ENCODE results near the gene GABRR3. TPM values are rescaled to one million over a fixed set of nuclear protein-coding genes. Genes with fewer than 3 reads are reported as not detected.

GABRR3 gene
- total and polyA plus RNA-seq, 10 donors, result 0.03 TPM; not detected in 9

DNA sequence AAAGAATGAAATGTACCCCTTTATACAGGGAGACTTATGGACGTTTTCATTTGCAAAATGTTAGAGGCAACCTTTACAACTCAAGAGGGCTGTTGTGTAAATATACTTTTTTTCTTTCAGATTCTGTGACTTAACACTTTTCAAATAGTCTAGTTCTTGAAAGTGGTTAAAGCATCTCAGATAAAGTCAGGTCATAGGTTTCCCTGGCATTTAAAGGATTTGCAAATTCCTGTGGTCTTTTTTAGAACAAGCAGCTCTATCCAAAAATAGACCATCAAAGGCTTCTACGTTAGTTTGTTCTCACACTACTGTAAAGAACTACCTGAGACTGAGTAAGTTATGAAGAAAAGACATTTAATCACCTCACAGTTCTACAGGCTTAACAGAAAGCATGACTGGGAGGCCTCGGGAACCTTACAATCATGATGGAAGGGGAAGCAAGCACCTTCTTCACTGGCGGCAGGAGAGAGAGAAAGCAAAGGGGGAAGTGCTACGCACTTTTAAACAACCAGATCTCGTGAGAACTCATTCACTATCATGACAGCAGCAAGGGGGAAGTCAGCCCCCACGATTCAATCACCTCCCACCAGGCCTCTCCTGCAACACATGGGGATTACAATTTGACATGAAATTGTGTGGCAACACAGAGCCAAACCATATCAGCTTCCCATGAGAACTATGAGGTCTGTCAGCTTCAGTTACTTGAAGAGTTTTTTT lies 23.3 kb upstream of the GABRR3 start:
- intact Hi-C loops (cut with DNase I; ENCODE audit: low total_unique reads), result no loop called here
- TF ChIP-seq POLR2A (IDR thresholded peaks at IDR 0.05) (no peak), POLR2AphosphoS5 (IDR thresholded peaks at IDR 0.05) (no peak)
- H3K9me3 ChIP-seq, result no peaks in the 10 kb centered on the region
- DNase-seq, result no peak
- WGBS, 5 donors, result 23 to 46% (median 45%) methylated on average over 7 of the region's 7 CpGs
- H3K36me3 ChIP-seq, result no peaks in the 10 kb centered on the region
- no peaks in the 10 kb centered on the region for H3K4me1 ChIP-seq
- no peak overlapping the region for H3K27ac ChIP-seq
- H3K27me3 ChIP-seq (replicated peaks in 1 of 7), result no peaks in the 10 kb centered on the region
- no peak overlapping the region for H3K4me3 ChIP-seq

DNA sequence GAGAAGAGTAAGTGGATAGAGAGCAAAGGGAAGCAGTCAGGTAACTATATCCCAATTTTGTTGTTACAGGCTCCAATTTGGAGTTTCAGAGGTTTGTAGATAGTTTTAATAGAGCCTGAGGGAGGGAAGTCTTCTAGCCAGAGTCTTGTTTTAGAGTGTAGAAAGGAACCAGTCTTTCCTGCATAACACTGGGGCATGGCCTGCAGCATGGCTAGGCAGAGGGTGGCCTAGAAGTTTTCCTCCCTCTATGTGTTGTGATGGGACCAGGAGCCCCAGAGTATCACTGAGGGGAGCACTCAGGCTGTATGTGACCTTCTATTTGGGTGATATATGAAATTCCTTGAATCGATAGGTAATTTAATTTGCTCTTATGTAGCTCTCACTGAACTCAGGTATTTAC lies 22.5 kb upstream of the GABRR3 start:
- Histone ChIP-seq H3K4me1 (no peaks in the 10 kb centered on the region), H3K27ac (no peak overlapping the region), H3K36me3 (no peaks in the 10 kb centered on the region), H3K27me3 (replicated peaks in 1 of 7) (no peaks in the 10 kb centered on the region), H3K9me3 (no peaks in the 10 kb centered on the region), H3K4me3 (no peak overlapping the region)
- no peak for DNase-seq
- WGBS, 5 donors, result 87 to 94% (median 90%) methylated on average over 1 of the region's 1 CpG
- intact Hi-C loops (cut with DNase I; ENCODE audit: low total_unique reads), result no loop called here
- TF ChIP-seq, protein P1, sequence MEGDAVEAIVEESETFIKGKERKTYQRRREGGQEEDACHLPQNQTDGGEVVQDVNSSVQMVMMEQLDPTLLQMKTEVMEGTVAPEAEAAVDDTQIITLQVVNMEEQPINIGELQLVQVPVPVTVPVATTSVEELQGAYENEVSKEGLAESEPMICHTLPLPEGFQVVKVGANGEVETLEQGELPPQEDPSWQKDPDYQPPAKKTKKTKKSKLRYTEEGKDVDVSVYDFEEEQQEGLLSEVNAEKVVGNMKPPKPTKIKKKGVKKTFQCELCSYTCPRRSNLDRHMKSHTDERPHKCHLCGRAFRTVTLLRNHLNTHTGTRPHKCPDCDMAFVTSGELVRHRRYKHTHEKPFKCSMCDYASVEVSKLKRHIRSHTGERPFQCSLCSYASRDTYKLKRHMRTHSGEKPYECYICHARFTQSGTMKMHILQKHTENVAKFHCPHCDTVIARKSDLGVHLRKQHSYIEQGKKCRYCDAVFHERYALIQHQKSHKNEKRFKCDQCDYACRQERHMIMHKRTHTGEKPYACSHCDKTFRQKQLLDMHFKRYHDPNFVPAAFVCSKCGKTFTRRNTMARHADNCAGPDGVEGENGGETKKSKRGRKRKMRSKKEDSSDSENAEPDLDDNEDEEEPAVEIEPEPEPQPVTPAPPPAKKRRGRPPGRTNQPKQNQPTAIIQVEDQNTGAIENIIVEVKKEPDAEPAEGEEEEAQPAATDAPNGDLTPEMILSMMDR (IDR thresholded peaks at IDR 0.05 in 8 of 11, conservative IDR thresholded peaks at IDR 0.05 in 3 of 11), result no peak
- TF ChIP-seq POLR2A (IDR thresholded peaks at IDR 0.05), result no peak
- TF ChIP-seq POLR2AphosphoS5 (IDR thresholded peaks at IDR 0.05), result no peak

DNA sequence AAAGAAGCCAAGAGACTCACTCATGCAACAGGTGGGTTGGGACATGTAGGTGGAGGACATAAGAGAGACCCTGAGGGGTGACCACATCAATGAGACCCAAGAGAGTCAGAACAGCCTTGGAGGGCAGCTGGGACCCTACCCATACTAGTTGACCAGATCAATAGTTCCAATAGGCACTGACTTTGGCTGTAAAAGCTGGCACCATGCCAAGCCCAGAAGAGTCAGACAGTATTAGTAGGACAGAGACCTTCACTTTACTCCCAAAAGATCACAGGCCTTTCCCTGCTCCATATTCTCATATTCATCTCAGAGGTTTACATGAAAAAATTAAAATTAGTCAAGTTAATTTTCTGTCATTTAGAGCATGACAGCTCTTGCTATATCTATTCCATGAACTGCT lies 20.9 kb upstream of the GABRR3 start:
- H3K27me3 ChIP-seq (replicated peaks in 1 of 7), result no peaks in the 10 kb centered on the region
- intact Hi-C loops (cut with DNase I; ENCODE audit: low total_unique reads), result no loop called here

DNA sequence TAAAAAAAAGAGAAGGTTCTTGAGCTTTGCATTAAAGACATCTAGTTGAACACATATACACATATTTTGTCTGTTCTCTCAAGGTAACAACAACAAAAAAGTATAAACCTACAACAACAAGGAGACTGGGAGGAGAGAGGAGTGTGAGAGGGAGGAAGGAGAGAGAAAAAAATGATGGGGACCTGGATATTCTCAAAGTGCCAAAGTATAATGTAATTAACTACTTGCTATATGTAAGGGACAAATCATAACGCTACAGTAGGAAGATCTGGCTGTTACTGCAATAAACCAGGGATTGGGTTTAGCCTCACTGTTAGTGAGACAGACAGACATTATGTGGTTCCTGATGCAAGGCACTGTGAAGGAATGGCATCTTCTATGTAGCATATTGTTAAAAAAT lies 14.2 kb upstream of the GABRR3 start:
- H3K4me3 ChIP-seq, result no peak overlapping the region
- H3K27me3 ChIP-seq (replicated peaks in 1 of 7), result peaks cover 0 to 10% (median 0%) of the 10 kb centered on the region in 7 donors
- TF ChIP-seq, protein P1 (IDR thresholded peaks at IDR 0.05 in 8 of 11, conservative IDR thresholded peaks at IDR 0.05 in 3 of 11), result no peak
- no peak overlapping the region for H3K27ac ChIP-seq
- H3K9me3 ChIP-seq, result no peaks in the 10 kb centered on the region
- intact Hi-C loops (cut with DNase I; ENCODE audit: low total_unique reads), result no loop called here
- H3K36me3 ChIP-seq, result no peaks in the 10 kb centered on the region
- H3K4me1 ChIP-seq, result no peaks in the 10 kb centered on the region
- DNase-seq, result no peak
- 73 to 86% (median 83%) methylated on average over 1 of the region's 1 CpG for WGBS, 5 donors

More for the DNA sequence above, 20.9 kb upstream of the GABRR3 start:
- H3K36me3 ChIP-seq, result no peaks in the 10 kb centered on the region
- no peaks in the 10 kb centered on the region for H3K4me1 ChIP-seq
- no peak overlapping the region for H3K27ac ChIP-seq
- TF ChIP-seq, protein P1 (IDR thresholded peaks at IDR 0.05 in 8 of 11, conservative IDR thresholded peaks at IDR 0.05 in 3 of 11), result no peak
- TF ChIP-seq POLR2A (IDR thresholded peaks at IDR 0.05) (no peak), POLR2AphosphoS5 (IDR thresholded peaks at IDR 0.05) (no peak)
- no peak overlapping the region for H3K4me3 ChIP-seq
- no peak for DNase-seq
- no peaks in the 10 kb centered on the region for H3K9me3 ChIP-seq

All from spleen (tissue), 11 donors.